ENCODE results near the gene DOCK3.

DNA sequence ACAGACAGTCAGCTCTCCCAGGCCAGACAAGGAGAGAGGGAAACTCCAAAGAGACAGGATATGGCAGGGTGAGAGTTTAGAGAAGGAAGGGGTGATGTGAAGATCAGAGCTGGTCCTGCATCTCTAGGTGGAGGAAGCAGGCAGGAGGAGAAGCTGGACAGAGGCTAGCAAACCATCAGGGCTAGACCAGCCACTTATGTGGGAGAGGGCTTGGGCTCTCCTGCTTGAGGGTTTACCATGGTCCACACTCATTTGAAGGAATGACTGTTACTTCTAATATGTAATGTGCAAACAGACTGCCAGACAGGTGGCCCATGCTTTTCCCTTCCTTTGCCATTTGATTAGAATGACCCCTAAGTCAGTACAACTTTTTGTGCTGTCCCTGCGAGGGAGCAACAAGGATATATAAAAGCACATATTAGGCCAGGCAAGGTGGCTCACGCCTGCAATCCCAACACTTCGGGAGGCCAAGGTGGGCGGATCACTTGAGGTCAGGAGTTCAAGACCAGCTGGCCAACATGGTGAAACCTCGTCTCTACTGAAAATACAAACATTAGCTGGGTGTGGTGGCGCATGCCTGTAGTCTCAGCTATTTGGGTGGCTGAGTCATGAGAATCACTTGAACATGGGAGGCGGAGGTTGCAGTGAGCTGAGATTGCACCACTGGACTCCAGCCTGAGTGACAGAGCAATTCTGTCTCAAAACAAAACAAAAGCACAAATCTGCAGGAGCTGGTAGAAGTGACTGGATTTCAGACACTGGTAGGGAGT, 669.4 kb downstream of the DOCK3 start:
- TF ChIP-seq, protein P1, sequence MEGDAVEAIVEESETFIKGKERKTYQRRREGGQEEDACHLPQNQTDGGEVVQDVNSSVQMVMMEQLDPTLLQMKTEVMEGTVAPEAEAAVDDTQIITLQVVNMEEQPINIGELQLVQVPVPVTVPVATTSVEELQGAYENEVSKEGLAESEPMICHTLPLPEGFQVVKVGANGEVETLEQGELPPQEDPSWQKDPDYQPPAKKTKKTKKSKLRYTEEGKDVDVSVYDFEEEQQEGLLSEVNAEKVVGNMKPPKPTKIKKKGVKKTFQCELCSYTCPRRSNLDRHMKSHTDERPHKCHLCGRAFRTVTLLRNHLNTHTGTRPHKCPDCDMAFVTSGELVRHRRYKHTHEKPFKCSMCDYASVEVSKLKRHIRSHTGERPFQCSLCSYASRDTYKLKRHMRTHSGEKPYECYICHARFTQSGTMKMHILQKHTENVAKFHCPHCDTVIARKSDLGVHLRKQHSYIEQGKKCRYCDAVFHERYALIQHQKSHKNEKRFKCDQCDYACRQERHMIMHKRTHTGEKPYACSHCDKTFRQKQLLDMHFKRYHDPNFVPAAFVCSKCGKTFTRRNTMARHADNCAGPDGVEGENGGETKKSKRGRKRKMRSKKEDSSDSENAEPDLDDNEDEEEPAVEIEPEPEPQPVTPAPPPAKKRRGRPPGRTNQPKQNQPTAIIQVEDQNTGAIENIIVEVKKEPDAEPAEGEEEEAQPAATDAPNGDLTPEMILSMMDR (IDR thresholded peaks at IDR 0.05), result no peak
- no peak for TF ChIP-seq POLR2A (IDR thresholded peaks at IDR 0.05)
